ENCODE measurements around the gene SPC25.

DNA sequence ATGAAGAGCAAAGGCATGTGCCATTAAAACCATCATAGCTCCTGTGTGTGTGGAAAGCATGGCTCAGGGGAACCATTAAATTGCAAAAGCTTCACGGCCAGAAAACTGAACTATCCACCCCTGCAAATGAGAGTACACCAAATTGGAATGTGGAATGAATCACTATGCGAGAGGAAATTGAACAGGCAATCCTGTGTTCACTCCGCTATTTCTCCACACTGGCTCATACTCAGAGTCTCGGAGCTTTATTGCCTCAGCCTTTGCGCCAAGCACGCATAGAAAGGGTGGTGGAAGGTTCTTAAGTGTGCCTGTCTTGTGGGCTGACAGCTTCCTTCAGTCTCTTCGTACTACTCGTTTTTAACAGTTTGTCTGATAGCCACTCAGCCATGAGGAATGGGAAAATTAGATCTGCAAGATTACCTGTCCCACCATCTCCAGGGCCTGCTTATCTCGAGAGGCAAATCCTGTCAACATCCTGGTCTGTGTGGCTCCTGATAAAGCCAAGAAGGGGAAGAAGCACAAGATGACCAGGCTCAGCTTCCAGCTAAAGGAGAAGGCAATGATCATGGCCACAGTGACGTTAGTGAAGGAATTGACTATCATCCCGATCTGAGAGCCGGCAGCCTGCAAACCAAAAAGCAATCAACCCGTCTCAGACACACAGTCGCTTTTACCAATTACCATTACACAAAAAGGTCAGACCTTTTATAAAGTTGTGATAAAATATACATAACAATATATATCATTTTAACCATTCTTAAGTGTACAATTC, 45.8 kb upstream of the SPC25 start:
- TF ChIP-seq, protein P1, sequence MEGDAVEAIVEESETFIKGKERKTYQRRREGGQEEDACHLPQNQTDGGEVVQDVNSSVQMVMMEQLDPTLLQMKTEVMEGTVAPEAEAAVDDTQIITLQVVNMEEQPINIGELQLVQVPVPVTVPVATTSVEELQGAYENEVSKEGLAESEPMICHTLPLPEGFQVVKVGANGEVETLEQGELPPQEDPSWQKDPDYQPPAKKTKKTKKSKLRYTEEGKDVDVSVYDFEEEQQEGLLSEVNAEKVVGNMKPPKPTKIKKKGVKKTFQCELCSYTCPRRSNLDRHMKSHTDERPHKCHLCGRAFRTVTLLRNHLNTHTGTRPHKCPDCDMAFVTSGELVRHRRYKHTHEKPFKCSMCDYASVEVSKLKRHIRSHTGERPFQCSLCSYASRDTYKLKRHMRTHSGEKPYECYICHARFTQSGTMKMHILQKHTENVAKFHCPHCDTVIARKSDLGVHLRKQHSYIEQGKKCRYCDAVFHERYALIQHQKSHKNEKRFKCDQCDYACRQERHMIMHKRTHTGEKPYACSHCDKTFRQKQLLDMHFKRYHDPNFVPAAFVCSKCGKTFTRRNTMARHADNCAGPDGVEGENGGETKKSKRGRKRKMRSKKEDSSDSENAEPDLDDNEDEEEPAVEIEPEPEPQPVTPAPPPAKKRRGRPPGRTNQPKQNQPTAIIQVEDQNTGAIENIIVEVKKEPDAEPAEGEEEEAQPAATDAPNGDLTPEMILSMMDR (IDR thresholded peaks at IDR 0.05): no peak
- no peak for TF ChIP-seq POLR2A (IDR thresholded peaks at IDR 0.05)

Data from Peyer's patch (tissue), 4 donors.